NCI-H2227 (cell line): ENCODE results near the gene CNTROB.
"Not testable (repeated sequence)": the region's sequence is repeated elsewhere in the genome, so short reads cannot be mapped to it uniquely, and the experiment has no call there.

Source experiments
- DNase-seq: peaks from one replicate; lab custom pipeline; 2025; ENCODE audit not compliant: unreplicated experiment; lab: John Stamatoyannopoulos, UW

CNTROB gene

GRCh38 chr17:7944326-7944725 is 12.3 kb downstream of the CNTROB start:
- no peak for DNase-seq

- no peak for DNase-seq
These were observed 13.6 kb downstream of the CNTROB start for GRCh38 chr17:7945651-7946050.

- no peak for DNase-seq
These were observed 14.4 kb downstream of the CNTROB start for GRCh38 chr17:7946441-7946840.

- DNase-seq, result no peak
These were observed 15.6 kb downstream of the CNTROB start for GRCh38 chr17:7947651-7948050.

GRCh38 chr17:7950578-7950977 is 18.6 kb downstream of the CNTROB start:
- DNase-seq, result no peak

- DNase-seq, result no peak
These were observed 19.3 kb downstream of the CNTROB start for GRCh38 chr17:7951143-7951792.

GRCh38 chr17:7953266-7953665 is 21.3 kb downstream of the CNTROB start:
- not testable (repeated sequence) for DNase-seq

- no peak for DNase-seq
These were observed 23.6 kb downstream of the CNTROB start for GRCh38 chr17:7955414-7956227.

- DNase-seq, result no peak
These were observed 24.4 kb downstream of the CNTROB start for GRCh38 chr17:7956228-7956965.

- no peak for DNase-seq
These were observed 27.7 kb downstream of the CNTROB start for GRCh38 chr17:7959503-7960253.

- DNase-seq, result no peak
These were observed 29.4 kb downstream of the CNTROB start for GRCh38 chr17:7961421-7961820.

GRCh38 chr17:7967751-7968150 is 35.7 kb downstream of the CNTROB start:
- DNase-seq, result no peak

GRCh38 chr17:7969433-7969832 is 37.4 kb downstream of the CNTROB start:
- no peak for DNase-seq

- no peak for DNase-seq
These were observed 39.6 kb downstream of the CNTROB start for GRCh38 chr17:7971651-7972050.

- no peak for DNase-seq
These were observed 40.3 kb downstream of the CNTROB start for GRCh38 chr17:7972131-7972785.

GRCh38 chr17:7974638-7975131 is 42.7 kb downstream of the CNTROB start:
- DNase-seq, result no peak

GRCh38 chr17:7977039-7977438 is 45.0 kb downstream of the CNTROB start:
- no peak for DNase-seq

- no peak for DNase-seq
These were observed 45.8 kb downstream of the CNTROB start for GRCh38 chr17:7977805-7978204.

- no peak for DNase-seq
These were observed 50.2 kb downstream of the CNTROB start for GRCh38 chr17:7982173-7982572.

GRCh38 chr17:7982666-7983065 is 50.7 kb downstream of the CNTROB start:
- no peak for DNase-seq
